Endothelial cell of hepatic sinusoid (primary cell): Measurements from ENCODE around the gene SMARCB1.

Experiments used
- in situ Hi-C: cut with HindIII; loops from 2 replicates; pipeline ENCODE4 v1.10.0; 2017; ENCODE audit warnings: low sequenced_read_pairs

SMARCB1 gene

GRCh38 chr22:23786752-23787599 lies at the start of gene SMARCB1:
Gene SMARCB1, plus strand, starts transcription at chr22:23786966. Its CDS starts 204 bp downstream, at chr22:23787170.
- in situ Hi-C loops, result no loop called here

- in situ Hi-C loops, result no loop called here
These were observed 49.1 kb upstream of the SMARCB1 start for GRCh38 chr22:23737696-23738095.

GRCh38 chr22:23742505-23743264 lies 44.1 kb upstream of the SMARCB1 start:
- in situ Hi-C loops, result no loop called here

- in situ Hi-C loops, result no loop called here
These were observed 43.5 kb upstream of the SMARCB1 start for GRCh38 chr22:23743303-23743705.

- in situ Hi-C loops, result no loop called here
These were observed 42.8 kb upstream of the SMARCB1 start for GRCh38 chr22:23744001-23744400.

- in situ Hi-C loops, result no loop called here
These were observed 42.3 kb upstream of the SMARCB1 start for GRCh38 chr22:23744485-23744884.

GRCh38 chr22:23745791-23746190 lies 41.0 kb upstream of the SMARCB1 start:
- in situ Hi-C loops, result no loop called here

- in situ Hi-C loops, result no loop called here
These were observed 36.9 kb upstream of the SMARCB1 start for GRCh38 chr22:23749841-23750301.

- in situ Hi-C loops, result no loop called here
These were observed 36.4 kb upstream of the SMARCB1 start for GRCh38 chr22:23750367-23750713.

- in situ Hi-C loops, result no loop called here
These were observed 35.9 kb upstream of the SMARCB1 start, which contains the start of gene ZNF70 for GRCh38 chr22:23750714-23751440. Gene ZNF70, minus strand, starts transcription at chr22:23751112. Its CDS starts 5,972 bp downstream, at chr22:23745140.

GRCh38 chr22:23751441-23751996 lies 35.2 kb upstream of the SMARCB1 start:
- in situ Hi-C loops, result no loop called here

- in situ Hi-C loops, result no loop called here
These were observed 34.6 kb upstream of the SMARCB1 start for GRCh38 chr22:23752090-23752691.

- in situ Hi-C loops, result no loop called here
These were observed 34.0 kb upstream of the SMARCB1 start for GRCh38 chr22:23752750-23753149.

GRCh38 chr22:23753385-23753784 lies 33.4 kb upstream of the SMARCB1 start:
- in situ Hi-C loops, result no loop called here

GRCh38 chr22:23754220-23754919 lies 32.4 kb upstream of the SMARCB1 start, which contains the start of gene VPREB3:
Gene VPREB3, minus strand, starts transcription at chr22:23754425. Its CDS starts 62 bp downstream, at chr22:23754363.
- in situ Hi-C loops, result no loop called here

GRCh38 chr22:23754980-23755636 lies 31.7 kb upstream of the SMARCB1 start:
- in situ Hi-C loops, result no loop called here

GRCh38 chr22:23755711-23756110 lies 31.1 kb upstream of the SMARCB1 start:
- in situ Hi-C loops, result no loop called here

- in situ Hi-C loops, result no loop called here
These were observed 29.9 kb upstream of the SMARCB1 start for GRCh38 chr22:23756891-23757290.

- in situ Hi-C loops, result no loop called here
These were observed 27.2 kb upstream of the SMARCB1 start for GRCh38 chr22:23759566-23759965.
